SK-N-DZ (cell line): ENCODE data around the gene PARD3.
A peak's percentile ranks its signal among the peaks of the same experiment; 100 is the strongest.
"Not testable (repeated sequence)": the region's sequence is repeated elsewhere in the genome, so short reads cannot be mapped to it uniquely, and the experiment has no call there.

Source experiments
- DNase-seq: peaks from one replicate; pipeline ENCODE4 v3.0.0-alpha.2; 2015; ENCODE audit warnings: low spot score

Gene PARD3

GRCh38 chr10:34653530-34653929, 161.6 kb downstream of the PARD3 start:
- no peak for DNase-seq

GRCh38 chr10:34651416-34652195, 163.5 kb downstream of the PARD3 start:
- DNase-seq, result peak; percentile 63

- no peak for DNase-seq
Measured at GRCh38 chr10:34650156-34650555, 164.9 kb downstream of the PARD3 start.

- DNase-seq, result no peak
Measured at GRCh38 chr10:34649385-34649784, 165.7 kb downstream of the PARD3 start.

- no peak for DNase-seq
Measured at GRCh38 chr10:34648919-34649318, 166.2 kb downstream of the PARD3 start.

GRCh38 chr10:34647875-34648865, 166.9 kb downstream of the PARD3 start:
- no peak for DNase-seq

GRCh38 chr10:34647160-34647559, 167.9 kb downstream of the PARD3 start:
- no peak for DNase-seq

GRCh38 chr10:34646331-34646730, 168.8 kb downstream of the PARD3 start:
- no peak for DNase-seq

GRCh38 chr10:34644815-34645214, 170.3 kb downstream of the PARD3 start:
- DNase-seq, result not testable (repeated sequence)

- DNase-seq, result no peak
Measured at GRCh38 chr10:34644224-34644623, 170.9 kb downstream of the PARD3 start.

- no peak for DNase-seq
Measured at GRCh38 chr10:34643620-34644019, 171.5 kb downstream of the PARD3 start.

- no peak for DNase-seq
Measured at GRCh38 chr10:34641913-34642558, 173.1 kb downstream of the PARD3 start.

GRCh38 chr10:34641147-34641912, 173.8 kb downstream of the PARD3 start:
- DNase-seq, result no peak

- peak; percentile 68 for DNase-seq
Measured at GRCh38 chr10:34638406-34639054, 176.6 kb downstream of the PARD3 start.

GRCh38 chr10:34637418-34637911, 177.6 kb downstream of the PARD3 start:
- DNase-seq, result peak; percentile 36

- DNase-seq, result no peak
Measured at GRCh38 chr10:34635111-34635510, 180.0 kb downstream of the PARD3 start.

GRCh38 chr10:34633374-34633773, 181.7 kb downstream of the PARD3 start:
- DNase-seq, result no peak

GRCh38 chr10:34629084-34629483, 186.0 kb downstream of the PARD3 start:
- DNase-seq, result no peak

GRCh38 chr10:34628174-34628796, 186.8 kb downstream of the PARD3 start:
- DNase-seq, result peak; percentile 71

GRCh38 chr10:34627741-34628140, 187.4 kb downstream of the PARD3 start:
- no peak for DNase-seq
